Left ventricle myocardium superior (tissue), 1 donor: Measurements from ENCODE around the gene SEL1L2. TPM values are rescaled to one million over a fixed set of nuclear protein-coding genes. Genes with fewer than 3 reads are reported as not detected.
"Not testable (repeated sequence)": the region's sequence is repeated elsewhere in the genome, so short reads cannot be mapped to it uniquely, and the experiment has no call there.

Experiments used
- ATAC-seq: fragments of 200-7000 bp; cut with Tn5 transposase; one replicate; pipeline ENCODE4 v1.9.1; 2020; ENCODE audit warnings: mild to moderate bottlenecking, moderate library complexity
- DNase-seq: peaks from one replicate; pipeline ENCODE4 v3.0.0-alpha.2; 2020
- intact Hi-C: fragments of 100-400 bp; cut with micrococcal nuclease; formaldehyde crosslinking; loops from one replicate; pipeline ENCODE4 v1.11.0; 2022
- long read RNA-seq: library from polyadenylated mRNA; unstranded; transcript quantifications from one replicate; pipeline ENCODE4 v2.0.0, GENCODE V29; 2021
- total RNA-seq: library from RNA; stranded (reverse); fragmentation: NEBNext Ultra II Directional; extraction: Animal tissue kit (Norgen Biotek cat#: 25700); gene quantifications from one replicate; pipeline ENCODE4 v1.2.1, GENCODE V29; 2021
- donor health status: DM: no; HTN: yes; CAD: no; lungs with severe emphysema.

Gene SEL1L2, protein sequence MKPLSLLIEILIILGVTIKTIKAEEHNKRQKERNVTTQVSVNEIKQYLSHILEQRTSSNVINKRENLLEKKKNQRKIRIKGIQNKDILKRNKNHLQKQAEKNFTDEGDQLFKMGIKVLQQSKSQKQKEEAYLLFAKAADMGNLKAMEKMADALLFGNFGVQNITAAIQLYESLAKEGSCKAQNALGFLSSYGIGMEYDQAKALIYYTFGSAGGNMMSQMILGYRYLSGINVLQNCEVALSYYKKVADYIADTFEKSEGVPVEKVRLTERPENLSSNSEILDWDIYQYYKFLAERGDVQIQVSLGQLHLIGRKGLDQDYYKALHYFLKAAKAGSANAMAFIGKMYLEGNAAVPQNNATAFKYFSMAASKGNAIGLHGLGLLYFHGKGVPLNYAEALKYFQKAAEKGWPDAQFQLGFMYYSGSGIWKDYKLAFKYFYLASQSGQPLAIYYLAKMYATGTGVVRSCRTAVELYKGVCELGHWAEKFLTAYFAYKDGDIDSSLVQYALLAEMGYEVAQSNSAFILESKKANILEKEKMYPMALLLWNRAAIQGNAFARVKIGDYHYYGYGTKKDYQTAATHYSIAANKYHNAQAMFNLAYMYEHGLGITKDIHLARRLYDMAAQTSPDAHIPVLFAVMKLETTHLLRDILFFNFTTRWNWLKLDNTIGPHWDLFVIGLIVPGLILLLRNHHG
- total RNA-seq, result 0.40 TPM
- long read RNA-seq, result 0 reads

DNA sequence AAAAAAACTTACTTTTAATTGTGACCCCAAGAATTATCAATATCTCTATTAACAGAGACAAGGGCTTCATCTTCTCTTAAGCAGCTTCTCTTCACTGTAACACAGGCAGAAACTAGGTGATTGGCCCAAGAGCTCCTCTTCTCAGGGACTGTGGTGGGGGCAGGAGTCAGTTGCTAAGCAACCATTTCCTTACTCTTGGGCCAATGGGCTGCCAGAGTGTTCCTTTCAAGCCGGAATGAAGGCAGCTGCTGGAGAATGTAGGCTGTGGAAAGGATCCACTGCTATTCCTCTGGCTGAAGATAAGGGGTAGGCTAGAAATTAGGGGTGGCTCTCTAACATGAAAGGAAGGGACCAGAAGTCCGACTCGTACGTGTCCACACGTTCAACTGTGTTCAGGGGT, at the start of gene SEL1L2:
Gene SEL1L2 (minus strand): TSS at position 150 of the 400 bp plus-strand sequence. CDS start 80 bp downstream, at position 70.
- DNase-seq, result no peak
- no peak for ATAC-seq
- intact Hi-C loops, result no loop called here

DNA sequence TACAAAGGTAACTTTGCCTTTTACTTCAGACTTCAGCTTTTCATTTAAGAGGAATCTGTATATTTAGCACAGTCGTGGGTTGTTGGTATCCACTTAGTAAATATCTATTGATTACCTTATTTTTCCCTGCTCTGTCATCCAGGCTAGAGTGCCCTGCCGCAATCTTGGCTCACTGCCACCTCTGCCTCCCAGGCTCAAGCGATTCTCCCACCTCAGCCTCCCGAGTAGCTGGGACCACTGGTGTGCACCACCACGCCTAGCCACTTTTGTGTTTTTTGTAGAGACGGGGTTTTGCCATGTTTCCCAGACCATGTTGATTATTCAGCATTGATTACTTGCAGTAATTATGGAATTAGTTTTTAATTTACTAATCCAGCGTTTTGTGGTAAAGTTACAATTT, 46.2 kb upstream of the SEL1L2 start:
- no peak for ATAC-seq
- no peak for DNase-seq
- intact Hi-C loops, result no loop called here

DNA sequence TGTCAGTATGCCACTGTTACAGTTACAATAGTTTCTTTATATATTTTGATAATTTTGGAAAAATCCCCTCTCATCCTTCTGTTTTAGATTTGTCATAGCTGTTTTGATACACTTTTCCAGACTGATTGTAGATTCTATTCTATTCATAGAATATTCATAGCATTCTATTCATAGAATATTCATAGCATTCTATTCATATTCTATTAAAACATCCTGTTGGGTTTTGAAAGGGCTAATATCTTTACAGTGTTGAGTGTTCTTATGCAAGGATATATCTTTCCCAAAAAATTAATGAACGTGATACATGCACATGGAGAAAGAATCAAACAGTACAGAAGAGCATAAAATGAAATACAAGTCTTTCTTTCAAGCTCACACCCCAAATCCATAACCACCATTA, 42.9 kb upstream of the SEL1L2 start:
- intact Hi-C loops, result no loop called here
- ATAC-seq (no peak), DNase-seq (no peak)

DNA sequence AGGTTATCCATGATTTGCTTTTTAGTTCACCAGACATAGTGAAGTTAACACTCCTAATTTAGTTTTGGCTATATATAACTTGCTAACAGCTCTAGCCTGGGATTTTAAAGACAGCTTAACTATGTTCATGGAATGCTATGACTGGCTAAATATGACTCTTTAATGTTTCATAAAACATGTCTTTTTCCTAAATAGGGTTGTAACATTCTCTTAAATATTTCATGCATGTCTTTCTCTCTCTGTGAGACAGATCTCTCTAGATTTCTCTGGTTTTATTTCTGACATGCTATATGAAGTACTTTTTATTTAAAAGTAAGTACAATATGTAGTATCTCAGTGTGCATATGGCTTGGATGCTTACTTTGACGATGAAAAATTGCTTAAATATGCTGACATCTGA, 40.6 kb upstream of the SEL1L2 start:
- intact Hi-C loops, result no loop called here
- no peak for DNase-seq
- ATAC-seq, result no peak

DNA sequence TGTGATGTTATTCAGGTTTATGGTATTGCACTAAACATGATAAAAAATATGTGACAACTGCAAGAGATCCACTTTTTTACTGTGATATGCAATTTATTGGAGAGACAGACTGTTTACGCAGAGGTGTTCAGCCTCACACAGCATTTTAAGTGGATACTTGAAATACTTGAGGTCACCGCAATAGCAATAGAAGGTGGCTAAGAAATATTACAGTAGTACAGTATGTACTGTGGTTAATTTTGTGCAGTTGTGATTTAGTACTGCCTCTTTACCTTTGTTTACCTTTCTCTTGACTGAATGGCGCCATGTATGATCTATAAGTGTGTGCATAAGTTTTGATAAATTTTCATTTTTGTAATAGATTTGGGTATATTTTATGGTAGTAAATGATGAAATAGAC, 22.3 kb upstream of the SEL1L2 start:
- no peak for ATAC-seq
- no peak for DNase-seq
- intact Hi-C loops, result no loop called here

DNA sequence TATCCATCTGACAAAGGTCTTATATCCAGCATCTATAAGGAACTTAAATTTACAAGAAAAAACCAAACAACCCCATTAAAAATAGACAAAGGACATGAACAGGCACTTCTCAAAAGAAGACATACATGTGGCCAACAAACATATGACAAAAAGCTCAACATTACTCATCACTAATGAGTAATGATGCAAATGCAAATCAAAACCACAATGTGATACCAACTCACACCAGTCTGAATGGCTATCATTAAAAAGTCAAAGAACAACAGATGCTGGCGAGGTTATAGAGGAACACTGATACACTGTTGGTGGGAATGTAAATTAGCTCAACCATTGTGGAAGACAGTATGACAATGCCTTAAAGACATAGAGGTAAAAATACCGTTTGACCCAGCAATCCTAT, 18.8 kb upstream of the SEL1L2 start:
- ATAC-seq, result no peak
- intact Hi-C loops, result no loop called here

DNA sequence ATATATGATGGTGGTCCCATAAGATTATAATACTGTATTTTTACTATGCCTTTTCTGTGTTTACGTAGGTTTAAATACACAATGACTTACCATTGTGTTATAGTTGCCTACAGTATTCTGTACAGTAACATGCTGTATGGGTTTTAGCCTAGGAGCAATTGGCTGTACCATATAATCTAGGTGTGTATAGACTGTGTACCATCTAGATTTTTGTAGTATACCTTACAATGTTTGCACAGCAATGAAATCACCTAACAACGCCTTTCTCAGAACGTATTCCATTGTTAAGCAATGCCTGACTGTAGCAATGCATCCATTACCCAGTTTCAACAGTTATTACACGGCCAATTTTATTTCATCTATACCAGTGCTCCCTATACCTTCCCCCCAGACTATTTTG, 15.6 kb upstream of the SEL1L2 start:
- intact Hi-C loops, result no loop called here
- ATAC-seq (no peak), DNase-seq (no peak)

More for the DNA sequence above, 18.8 kb upstream of the SEL1L2 start:
- no peak for DNase-seq

DNA sequence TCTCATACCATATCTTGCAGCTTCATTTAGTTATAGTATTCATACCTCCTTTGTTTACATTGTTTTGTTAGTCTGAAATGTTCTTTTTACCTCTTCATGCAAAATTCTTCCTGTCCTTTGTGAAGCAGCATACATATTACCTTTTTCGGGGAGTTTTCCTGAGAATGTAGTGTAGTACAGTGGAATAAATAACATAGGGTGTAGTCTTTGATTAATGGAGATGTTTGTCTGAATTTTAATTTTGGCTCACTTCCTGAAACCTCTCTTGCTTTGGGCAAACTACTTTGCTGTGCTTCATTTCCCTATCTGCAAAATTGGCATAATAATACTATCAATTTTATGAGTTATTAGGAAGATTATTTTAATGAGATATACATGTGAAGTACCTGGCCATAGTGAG, 10.5 kb upstream of the SEL1L2 start:
- ATAC-seq (no peak), DNase-seq (no peak)
- intact Hi-C loops, result no loop called here

DNA sequence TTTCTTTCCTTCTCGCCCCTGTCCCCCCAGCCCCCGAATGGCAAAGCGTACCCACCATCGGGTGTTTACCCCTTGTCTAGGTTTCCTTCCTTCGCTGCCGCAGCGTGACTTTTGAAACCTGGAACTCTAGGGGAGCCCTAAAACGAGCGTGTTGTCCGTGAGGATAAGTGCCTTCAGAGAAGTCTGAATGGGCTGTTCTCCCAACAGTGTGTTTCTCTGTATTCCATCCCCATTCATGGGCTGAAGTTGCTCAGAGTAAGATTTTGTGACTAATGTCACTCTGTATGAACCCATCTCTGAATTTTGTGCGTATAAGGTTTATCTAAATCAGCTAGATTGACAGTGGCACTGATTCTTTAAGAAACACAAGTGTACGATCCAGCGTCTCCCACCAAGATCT, 5.9 kb upstream of the SEL1L2 start:
- DNase-seq (no peak), ATAC-seq (no peak)
- intact Hi-C loops, result no loop called here

DNA sequence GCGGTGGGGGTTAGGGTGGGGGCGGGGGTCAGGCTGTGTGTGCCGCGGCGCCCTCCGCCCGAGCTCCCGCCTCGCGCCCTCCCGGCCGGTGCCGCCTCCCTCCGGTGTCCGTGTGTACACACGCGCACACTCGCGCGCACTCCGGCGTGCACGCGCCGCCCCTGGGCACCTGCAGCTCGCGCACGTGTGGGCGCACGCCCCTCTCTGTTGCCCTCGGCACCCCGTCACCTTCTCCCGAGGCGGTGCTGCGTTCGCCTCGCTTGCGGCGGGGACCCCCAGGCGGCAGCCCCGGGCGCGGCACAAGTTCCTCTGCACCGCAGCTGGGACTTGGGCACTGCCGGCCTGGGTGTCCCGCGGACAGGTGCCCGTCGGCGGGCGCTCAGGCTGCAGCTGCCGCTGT, 5.4 kb upstream of the SEL1L2 start:
- ATAC-seq, result peak; percentile 70
- peak; percentile 55 for DNase-seq
- intact Hi-C loops, result no loop called here

DNA sequence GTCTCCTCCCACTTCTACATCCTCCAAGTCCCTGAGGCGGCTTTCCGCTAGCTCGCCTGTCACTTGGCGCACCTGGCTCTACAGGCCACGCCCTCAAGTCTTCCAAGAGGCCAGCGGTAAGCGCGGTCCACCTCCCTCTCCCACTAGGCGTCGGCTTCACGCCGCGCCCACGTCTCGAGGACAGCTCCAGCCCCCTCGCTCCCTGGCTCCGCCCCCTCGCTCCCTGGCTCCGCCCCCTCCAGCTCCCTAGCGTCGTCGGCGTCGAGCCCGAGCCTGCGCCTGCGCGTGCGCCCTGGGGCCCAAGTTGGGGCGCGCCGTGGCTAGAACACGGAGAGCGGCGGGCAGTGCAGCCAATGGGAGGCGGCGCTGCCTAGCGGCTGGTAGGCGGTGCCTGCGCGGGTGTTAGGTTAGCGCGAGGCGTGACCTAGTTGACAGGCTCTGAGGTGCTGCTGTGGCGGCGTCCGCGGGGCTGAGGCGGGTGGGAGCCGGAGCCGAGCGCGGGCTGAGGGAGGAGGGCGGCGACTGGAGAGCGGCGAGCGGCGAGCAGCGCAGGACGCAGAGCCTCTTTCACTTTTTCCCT, 4.8 kb upstream of the SEL1L2 start, which contains the start of gene MACROD2:
Gene MACROD2 (plus strand): TSS at position 431 of the 580 bp plus-strand sequence.
- ATAC-seq (peak; percentile 99), DNase-seq (peak; percentile 93)
- intact Hi-C loops, result no loop called here

DNA sequence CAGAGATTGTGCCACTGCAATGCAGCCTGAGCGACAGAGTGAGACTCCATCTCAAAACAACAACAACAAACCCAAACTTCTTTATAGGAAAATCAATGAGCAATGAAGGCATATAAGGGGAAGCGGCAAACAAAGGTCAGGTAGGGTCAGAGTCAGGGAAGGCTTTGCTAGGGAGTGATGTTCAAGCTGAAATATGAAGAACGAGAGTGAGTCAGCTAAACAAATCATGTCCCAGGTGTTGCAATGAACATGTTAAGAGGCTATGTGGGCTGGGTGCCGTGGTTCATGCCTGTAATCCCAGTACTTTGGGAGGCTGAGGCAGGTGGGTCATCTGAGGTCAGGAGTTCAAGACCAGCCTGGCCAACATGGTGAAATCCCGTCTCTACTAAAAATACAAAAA, 1.5 kb upstream of the SEL1L2 start:
- ATAC-seq, intact Hi-C loops, DNase-seq: not testable (repeated sequence)

DNA sequence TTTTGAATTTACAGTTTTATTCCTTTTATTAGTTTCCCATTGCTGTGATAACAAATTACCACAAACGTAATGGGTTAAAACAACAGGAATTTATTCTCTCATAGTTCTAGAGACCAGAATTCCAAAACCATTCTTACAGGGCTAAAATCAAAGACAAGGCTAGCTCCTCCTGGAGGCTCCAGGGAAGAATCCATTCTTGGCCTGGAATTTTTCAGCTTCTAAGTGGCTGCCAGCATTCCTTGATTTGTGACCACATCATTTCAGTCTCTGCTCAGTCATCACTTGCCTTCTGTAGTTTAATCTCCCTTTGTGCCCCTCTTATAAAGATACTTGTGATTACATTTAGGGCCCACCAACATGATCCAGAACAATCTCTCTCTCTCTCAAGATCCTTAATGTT, 897 bp upstream of the SEL1L2 start:
- no peak for DNase-seq
- intact Hi-C loops, result no loop called here
- ATAC-seq, result no peak

DNA sequence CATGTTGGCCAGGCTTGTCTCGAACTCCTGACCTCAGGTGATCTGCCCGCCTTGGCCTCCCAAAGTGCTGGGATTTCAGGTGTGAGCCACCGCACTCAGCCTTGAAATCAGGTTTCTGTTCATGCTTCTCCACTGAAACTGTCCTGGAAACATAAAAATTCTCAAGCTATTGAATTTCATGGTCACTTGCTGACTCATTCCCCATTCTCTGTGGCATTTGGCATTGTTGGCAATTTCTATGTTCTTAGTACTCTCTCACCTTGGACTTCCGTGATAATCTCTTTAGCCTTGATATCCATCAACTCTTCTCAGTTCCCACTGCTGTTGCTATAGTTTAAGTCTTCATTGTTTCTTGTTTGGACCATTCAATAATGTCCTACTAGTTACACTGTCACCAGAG, 6.2 kb downstream of the SEL1L2 start:
- no peak for ATAC-seq
- intact Hi-C loops, result no loop called here
- no peak for DNase-seq

DNA sequence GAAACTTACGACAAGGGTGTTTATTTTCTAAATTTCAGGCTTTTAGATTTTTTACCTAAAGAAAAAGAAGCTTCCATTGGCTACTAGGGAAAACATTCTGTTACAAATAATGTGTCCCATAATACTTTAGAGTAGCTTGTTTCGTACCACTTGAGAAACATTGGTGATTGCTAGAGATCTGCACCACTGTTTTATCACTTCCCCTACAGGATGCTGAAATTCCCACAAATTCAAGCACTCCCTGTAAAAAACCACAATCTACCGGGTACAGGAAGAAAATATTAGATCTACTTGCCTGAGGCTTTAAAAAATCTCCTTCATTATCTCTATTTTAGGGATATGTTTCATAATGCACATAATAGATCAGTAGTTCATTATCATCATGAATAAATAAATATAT, 29.9 kb downstream of the SEL1L2 start:
- intact Hi-C loops, result no loop called here
- DNase-seq (no peak), ATAC-seq (no peak)

DNA sequence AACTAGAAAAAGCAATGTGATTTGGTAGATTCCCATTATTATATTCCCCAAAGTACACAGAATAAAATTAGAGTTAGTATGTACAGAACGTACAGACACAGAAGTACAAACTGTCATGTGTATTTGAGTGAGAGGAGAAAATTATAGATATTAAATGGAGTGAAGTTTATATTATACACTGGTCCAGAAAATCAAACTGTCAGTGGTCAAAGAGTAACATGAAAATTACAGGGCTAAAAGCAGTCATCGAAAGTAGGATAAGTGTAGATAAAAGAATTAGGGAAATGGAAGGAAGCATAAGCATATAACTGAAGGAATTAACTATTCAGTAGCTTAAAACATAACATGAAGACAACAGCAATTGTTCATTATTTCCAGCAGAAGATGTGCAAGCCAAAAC, 30.3 kb downstream of the SEL1L2 start:
- ATAC-seq (no peak), DNase-seq (no peak)
- intact Hi-C loops, result no loop called here

DNA sequence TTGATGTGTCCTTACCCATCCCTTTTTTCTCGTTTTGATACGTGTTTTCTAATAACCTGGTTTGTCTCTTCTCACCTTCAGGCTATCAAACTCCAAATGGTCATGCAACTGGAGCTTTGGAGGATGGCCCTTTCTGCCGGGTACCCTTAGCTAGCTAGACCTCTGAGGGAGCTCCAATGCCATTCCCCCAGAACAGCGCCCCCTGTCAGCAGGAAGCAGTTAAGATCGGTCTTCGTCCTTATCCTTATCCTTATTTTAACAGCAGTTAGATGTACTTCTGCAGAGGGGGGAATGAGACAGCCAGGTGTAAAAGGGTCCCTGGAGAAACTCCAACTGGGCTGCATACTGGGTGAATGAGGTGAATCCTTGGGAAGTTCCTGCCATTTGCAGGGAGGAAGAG, 37.2 kb downstream of the SEL1L2 start:
- no peak for DNase-seq
- intact Hi-C loops, result no loop called here
- ATAC-seq, result no peak

DNA sequence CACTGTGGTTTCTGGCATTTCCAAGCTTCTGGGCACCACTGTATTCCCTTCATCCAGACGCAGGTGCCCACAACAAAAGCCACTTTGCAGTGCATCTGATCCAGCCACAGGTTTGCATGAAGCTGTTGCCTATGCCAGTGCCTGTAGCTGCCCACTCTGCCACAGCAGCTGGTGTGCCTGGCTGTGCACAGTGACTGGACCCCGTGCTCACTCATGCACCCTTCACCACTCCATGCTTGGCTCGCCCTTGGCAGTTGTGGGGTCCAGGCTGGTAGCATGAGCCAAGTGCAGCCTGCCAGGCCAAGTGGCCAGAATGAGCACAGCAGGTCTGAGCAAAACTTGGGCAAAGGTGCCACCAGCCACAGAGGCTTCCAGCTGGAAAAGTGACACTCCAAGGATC, 42.7 kb downstream of the SEL1L2 start:
- intact Hi-C loops, result no loop called here
- no peak for DNase-seq
- no peak for ATAC-seq

DNA sequence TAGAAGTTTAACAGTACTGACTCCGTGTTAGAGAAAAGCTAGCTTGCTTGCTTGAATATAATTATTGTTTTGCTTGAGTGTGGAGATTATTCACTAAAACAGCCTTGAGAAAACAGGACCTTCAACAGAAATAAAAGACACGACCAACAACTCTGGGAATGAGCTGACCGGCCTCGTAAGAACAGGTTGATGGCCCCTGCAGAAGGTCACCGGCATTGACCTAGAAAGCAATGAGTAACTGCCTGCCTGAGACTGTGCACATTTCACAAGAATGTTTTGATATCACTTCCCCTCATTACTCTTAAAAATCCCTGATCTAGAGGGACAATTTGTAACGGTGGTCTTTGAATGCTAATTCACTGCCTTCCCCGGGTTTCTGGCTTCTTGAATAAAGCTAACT, 49.4 kb downstream of the SEL1L2 start:
- no peak for DNase-seq
- ATAC-seq, result no peak
- intact Hi-C loops, result no loop called here

DNA sequence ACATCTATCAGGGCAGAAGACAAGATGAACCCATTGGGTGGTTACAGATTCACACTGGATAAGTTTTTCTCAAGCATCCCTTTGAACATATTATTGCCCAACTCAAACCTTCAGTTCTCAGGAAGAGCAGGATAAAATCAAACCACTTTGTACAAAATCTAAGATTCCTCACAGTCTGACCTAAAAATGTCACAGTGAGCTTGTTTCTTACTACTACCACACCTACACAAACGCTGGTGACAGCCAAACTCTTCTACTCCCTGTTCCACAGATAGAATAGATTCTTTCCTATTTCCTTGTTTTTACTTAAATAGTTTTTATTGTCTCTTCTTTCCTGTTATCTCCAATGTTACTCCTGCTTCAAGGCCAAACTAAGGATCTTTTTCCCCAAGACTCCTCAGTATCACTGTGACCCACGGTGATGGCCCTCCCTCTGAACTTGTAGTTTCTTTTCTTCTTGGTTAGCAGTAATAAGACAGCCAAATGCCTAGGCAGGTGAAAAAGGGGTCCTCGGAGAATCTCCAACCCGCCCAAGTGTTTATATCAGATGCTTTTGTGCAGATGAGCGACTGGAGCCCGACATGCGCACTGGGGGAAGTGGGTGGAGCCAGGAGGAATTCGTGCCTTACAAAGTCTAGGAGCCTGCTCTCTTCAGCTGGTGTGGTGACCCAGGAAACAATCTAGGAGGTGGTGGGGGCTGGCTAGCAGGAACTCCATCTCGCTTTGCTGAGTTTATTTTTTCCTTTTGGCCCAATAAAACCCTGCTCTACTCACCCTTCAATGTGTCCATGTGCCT, 53.4 kb downstream of the SEL1L2 start:
- no peak for DNase-seq
- ATAC-seq, result no peak
- intact Hi-C loops, result no loop called here
